Activated naive CD8-positive, alpha-beta T cell (primary cell): Measurements from ENCODE around the gene PLPP7.
"Not testable (repeated sequence)": the region's sequence is repeated elsewhere in the genome, so short reads cannot be mapped to it uniquely, and the experiment has no call there.

Source experiments
- H3K27ac Mint-ChIP-seq: one replicate; pipeline ENCODE4 v1.8.0; 2021; ENCODE audit warnings: mixed read lengths
- H3K27me3 Mint-ChIP-seq: one replicate; pipeline ENCODE4 v1.8.0; 2021; ENCODE audit warnings: mixed read lengths
- H3K36me3 Mint-ChIP-seq: one replicate; pipeline ENCODE4 v1.8.0; 2021; ENCODE audit warnings: mixed read lengths
- H3K4me1 Mint-ChIP-seq: one replicate; pipeline ENCODE4 v1.8.0; 2021; ENCODE audit warnings: low read depth, mixed read lengths
- H3K4me3 Mint-ChIP-seq: one replicate; pipeline ENCODE4 v1.8.0; 2021; ENCODE audit warnings: mild to moderate bottlenecking, mixed read lengths
- H3K9me3 Mint-ChIP-seq: one replicate; pipeline ENCODE4 v1.8.0; 2021; ENCODE audit warnings: low read depth, mixed read lengths

The PLPP7 gene

GRCh38 chr9:131346559-131346958 is 57.0 kb downstream of the PLPP7 start:
- no peaks in the 10 kb centered on the region for H3K9me3 Mint-ChIP-seq
- no peak overlapping the region for H3K27ac Mint-ChIP-seq
- no peak overlapping the region for H3K4me3 Mint-ChIP-seq
- no peaks in the 10 kb centered on the region for H3K27me3 Mint-ChIP-seq
- H3K36me3 Mint-ChIP-seq = no peaks in the 10 kb centered on the region
- H3K4me1 Mint-ChIP-seq = peaks cover 8% of the 10 kb centered on the region

GRCh38 chr9:131347376-131348020 is 58.0 kb downstream of the PLPP7 start:
- Mint-ChIP-seq H3K27ac (peak overlapping the region; percentile 41), H3K4me3 (no peak overlapping the region), H3K36me3 (no peaks in the 10 kb centered on the region), H3K4me1 (peaks cover 8% of the 10 kb centered on the region), H3K9me3 (no peaks in the 10 kb centered on the region), H3K27me3 (no peaks in the 10 kb centered on the region)

DNA sequence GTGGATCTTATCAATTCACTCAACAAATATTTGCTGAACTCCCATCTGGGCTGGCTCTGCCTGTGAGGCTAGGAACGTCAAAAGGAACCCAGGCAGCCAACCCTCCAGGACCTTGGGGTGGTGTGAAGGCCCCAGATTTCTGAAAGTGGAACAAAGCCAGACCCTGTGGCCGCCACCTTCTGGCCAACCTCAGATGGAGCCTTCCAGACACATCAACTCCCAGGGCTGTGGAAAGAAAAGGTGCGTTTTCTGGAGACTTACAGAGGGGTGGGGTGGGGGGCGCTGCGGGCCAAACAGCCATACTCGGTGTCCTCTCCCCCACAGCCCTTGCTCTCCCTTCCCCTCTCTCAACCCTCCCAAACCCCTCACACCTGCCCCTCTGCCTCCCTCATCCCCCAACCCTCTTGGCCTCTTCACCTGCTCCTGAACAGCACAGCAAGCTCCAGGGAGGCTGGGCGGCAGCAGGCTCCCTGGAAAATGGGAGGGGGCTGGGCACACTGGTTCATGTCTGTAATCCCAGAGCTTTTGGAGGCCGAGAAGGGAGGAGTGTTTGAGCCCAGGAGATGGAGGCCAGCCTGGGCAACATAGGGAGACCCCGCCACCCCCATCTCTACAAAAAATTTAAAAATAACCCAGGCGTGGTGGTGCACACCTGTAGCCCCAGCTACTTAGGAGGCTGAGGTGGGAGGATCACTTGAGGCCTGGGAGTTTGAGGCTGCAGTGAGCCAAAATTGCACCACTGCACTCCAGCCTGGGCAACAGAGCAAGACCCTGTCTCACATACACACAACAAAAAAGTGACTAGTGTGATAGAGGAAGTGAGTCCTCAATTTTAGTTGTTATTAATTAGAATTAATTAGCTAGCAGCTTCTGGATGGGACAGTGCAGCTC is 59.4 kb downstream of the PLPP7 start:
- Mint-ChIP-seq H3K4me3 (no peak overlapping the region), H3K4me1 (peaks cover 8% of the 10 kb centered on the region), H3K36me3 (no peaks in the 10 kb centered on the region), H3K27ac (no peak overlapping the region), H3K9me3 (no peaks in the 10 kb centered on the region), H3K27me3 (no peaks in the 10 kb centered on the region)

DNA sequence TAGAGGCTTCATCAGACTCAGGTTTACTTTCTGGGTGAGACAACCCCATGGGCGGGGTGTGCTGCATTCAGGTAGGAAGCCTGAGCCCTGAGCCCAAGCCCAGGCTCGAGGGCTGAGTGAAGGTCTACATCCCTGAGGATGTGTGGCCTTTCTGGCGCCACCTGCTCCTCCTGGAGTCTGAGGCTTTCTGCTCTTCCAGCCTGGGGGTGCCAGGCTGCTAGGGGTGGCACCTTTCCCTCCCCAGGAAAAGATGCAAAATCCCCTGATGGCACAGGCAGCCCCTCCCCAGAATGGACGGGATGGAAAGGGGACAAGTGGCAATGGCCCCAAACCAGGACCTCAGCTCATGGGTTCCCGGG is 60.0 kb downstream of the PLPP7 start:
- Mint-ChIP-seq H3K9me3 (no peaks in the 10 kb centered on the region), H3K27ac (no peak overlapping the region), H3K4me1 (peaks cover 8% of the 10 kb centered on the region), H3K36me3 (no peaks in the 10 kb centered on the region), H3K4me3 (no peak overlapping the region), H3K27me3 (no peaks in the 10 kb centered on the region)

DNA sequence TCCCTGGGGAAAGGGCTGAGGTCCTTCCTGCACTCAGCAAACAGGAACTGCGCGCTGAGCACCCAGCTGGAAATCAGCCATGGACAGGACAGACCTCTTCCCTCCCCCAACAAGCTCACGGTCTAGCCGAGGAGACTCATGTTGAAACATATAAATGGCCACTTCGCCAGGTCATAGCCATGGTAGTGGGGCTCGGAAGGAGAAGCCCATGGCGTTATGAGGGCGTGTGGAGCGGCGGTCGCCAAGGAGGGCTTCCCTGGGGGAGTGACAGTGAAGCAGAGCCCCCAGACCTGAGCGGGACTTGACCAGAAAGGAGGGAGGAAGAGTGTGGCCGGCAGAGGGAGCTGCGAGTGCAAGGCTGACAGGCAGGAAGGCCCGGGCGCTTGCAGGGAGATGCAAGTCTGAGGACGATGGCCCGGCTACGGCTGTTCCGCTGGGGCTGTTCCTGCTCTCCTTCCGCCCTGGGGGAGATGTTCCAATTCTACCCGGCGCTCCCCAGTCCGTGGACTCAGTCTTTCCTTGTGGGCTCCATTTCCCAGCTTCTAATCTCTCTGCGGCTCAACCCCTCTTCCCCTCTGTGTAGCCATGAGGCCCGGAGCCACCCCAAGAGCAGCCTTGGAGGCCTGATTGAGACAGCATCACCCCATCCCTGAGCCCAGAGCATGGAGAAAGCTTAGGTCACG is 60.5 kb downstream of the PLPP7 start:
- H3K4me1 Mint-ChIP-seq = peaks cover 8% of the 10 kb centered on the region
- H3K27ac Mint-ChIP-seq = no peak overlapping the region
- H3K27me3 Mint-ChIP-seq = no peaks in the 10 kb centered on the region
- H3K9me3 Mint-ChIP-seq = no peaks in the 10 kb centered on the region
- H3K36me3 Mint-ChIP-seq = no peaks in the 10 kb centered on the region
- H3K4me3 Mint-ChIP-seq = no peak overlapping the region

DNA sequence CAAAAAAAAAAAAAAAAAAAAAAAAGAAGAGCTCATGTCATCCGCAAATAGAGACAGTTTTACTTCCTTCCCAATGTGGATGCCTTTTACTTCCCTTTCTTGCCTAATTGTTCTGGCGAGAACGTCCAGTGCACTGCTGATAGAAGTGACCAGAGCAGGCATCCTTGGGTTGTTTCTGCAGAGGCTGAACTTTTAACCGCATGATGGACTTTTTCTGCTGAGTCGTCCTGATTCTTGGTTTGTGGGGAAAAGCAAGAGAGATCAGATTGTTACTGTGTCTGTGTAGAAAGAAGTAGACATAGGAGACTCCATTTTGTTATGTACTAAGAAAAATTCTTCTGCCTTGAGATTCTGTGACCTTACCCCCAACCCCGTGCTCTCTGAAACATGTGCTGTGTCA is 67.0 kb downstream of the PLPP7 start:
- H3K4me3 Mint-ChIP-seq, H3K9me3 Mint-ChIP-seq, H3K27ac Mint-ChIP-seq, H3K27me3 Mint-ChIP-seq, H3K36me3 Mint-ChIP-seq: not testable (repeated sequence)
- peaks cover 23% of the 10 kb centered on the region for H3K4me1 Mint-ChIP-seq

DNA sequence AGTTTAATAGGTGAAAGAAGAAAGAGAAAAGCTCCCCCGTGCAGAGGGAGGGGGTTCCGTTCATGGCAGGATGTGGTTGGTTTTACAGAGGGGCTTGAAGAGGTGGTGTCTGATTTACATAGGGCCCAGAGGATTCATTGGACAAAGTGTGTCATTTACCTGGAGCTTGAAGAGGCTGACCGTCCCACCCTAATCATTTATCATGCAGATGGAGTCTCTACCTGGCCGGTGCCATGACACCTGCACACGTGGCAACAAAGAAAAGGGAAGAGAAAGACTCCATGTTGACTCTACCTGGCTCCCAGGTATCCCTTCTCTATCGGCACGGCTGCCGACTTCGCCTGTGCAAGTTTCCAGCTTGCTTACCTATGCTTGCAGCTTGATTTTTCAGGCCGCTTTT is 69.0 kb downstream of the PLPP7 start:
- Mint-ChIP-seq H3K4me3 (peak overlapping the region; percentile 82), H3K9me3 (no peaks in the 10 kb centered on the region), H3K36me3 (no peaks in the 10 kb centered on the region), H3K4me1 (peaks cover 30% of the 10 kb centered on the region), H3K27me3 (no peaks in the 10 kb centered on the region), H3K27ac (peak overlapping the region; percentile 91)
